Fibroblast of skin of right biceps (primary cell): ENCODE measurements around the gene CSNK2A2.

Experiments used
- DNase-seq: peaks from one replicate; pipeline ENCODE4 v3.0.0-alpha.2; 2013

CSNK2A2 gene

DNA sequence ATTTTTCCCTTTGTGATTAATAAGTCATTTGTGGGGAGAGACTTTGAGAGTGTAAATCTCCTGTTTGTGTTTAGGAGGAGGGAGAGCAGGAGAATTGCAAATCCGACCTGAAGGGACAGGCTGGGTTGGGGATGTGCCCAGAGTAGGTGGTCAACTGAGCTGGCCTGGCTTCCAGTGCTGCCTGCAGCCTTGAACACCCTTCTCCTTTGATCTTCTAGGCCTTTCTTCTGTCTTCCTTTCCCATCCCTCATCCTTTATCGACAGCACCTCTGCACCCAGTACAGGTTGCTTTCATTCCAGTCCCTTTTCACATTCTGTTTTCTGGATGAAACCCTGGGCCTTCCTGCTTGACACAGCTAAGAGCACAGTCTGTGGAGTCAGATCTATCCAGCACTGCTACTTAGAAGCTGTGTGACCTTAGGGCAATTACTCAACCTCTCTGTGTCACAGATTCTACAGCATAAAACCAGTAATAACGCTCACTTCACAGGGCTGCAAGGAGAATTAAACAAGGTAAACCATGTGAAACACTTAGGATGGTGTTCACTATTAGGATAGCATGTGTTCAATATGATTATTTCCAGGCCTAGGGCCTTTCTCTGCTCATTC is 1.0 kb upstream of the CSNK2A2 start:
- DNase-seq, result no peak

DNA sequence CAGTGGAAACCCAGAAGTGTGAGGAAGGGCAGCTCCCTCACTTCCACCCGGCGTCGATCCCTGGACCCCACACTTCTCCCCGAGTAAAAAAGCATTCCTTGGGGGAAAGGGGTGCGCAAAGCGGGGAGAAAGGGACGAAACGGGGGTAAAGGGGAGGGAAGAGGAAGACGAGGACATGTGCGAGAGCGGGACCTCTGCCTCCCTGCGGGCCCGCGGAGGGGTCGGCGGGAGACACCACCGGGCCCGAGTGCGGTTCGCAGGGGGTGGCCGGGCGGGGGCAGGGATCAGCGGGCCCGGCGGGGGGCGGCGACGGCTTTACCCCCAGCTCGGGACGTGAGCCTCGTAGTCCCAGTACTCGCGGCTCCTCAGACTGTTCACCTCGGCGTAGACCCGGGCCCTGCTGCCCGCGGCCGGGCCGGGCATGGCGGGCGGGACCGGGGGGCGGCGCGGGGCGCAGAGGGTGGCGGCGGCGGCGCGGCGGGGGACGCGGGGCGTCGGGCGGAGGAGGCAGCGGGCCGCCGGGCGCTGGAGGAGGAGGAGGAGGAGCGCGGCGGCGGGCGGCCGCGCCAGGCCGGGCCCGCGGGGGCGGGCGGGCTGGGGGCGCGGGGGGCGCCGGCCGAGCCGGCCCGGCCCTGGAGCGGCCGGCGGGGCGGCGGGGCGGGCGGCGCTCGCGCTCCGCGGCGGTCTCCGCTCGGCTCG is 443 bp downstream of the CSNK2A2 start:
- no peak for DNase-seq

DNA sequence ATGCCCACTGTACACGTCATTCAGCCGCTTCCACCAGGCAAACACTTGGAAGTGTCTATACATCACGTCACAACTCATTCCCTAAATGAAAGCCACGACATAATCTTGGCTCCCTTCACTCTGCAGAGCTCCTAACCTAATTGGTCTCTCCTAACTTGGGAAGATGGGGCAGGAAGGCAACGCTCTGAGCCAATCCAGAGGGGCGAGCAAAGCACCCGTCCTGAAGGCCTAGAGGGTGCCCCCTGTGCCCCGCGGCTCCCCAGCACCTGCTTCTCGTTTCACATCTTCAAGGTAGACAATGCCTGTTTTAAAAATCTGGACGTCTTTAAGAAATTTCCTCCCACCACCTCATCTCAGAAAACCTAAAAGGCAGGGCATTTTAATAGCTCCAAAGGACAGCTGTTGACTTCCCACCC is 1.0 kb downstream of the CSNK2A2 start:
- DNase-seq, result peak; percentile 14

DNA sequence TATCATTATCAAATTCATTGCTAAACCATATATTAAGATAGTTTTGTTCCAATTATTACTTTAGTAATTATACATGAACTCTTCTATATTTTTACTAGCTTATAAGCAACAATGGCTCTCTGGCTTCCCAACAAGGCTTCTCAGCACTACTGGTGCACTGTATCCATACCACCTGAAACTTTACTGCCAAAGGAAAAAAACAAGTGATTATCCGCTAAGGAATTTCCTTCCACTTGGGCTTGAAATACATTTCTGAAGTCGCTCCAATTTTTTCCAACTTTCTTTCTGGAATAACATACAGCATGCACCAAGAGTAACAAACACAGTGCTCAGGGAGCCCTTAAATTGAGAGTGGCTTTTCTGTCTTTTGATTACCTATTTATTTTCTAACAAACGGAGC is 2.1 kb downstream of the CSNK2A2 start:
- DNase-seq, result no peak

GRCh38 chr16:58195344-58195743 is 2.6 kb downstream of the CSNK2A2 start:
- no peak for DNase-seq

GRCh38 chr16:58194790-58195189 is 3.1 kb downstream of the CSNK2A2 start:
- DNase-seq, result no peak

DNA sequence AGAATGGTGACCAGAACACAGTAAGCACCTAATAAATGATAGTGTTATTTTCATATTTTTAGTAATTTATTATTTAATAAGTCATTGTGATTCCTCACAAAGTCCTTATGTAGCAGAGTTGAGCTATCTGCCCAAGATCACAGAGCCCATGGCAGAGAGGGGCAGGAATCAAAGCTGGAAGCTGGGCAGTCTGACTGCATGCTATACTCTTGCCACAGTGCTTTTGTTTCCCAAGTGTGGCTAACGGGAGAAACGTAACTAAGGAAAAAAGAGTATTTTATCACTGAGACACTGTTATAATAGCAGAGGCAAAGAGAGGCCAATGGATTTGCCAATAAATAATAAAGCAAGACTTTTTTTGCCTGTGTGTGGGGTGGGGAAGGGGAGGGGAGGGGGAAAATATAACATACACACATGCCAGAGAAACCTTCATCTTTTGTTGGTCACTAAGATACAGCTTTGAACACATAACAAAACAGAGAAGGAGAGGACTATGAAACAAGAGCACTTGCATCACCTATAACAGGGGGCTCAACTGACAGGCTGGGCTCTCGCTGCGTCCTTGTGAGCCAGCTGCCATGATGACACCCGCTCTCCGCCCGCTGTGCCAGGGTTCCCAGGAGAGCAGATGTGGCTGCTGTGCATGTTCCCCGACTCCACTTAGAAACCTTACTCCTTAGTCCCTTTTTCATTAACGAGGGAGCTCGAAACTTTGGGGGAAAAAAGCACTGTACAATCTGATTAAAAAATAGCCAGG is 10.1 kb downstream of the CSNK2A2 start:
- DNase-seq, result no peak

GRCh38 chr16:58187092-58187491 is 10.8 kb downstream of the CSNK2A2 start:
- DNase-seq, result no peak

DNA sequence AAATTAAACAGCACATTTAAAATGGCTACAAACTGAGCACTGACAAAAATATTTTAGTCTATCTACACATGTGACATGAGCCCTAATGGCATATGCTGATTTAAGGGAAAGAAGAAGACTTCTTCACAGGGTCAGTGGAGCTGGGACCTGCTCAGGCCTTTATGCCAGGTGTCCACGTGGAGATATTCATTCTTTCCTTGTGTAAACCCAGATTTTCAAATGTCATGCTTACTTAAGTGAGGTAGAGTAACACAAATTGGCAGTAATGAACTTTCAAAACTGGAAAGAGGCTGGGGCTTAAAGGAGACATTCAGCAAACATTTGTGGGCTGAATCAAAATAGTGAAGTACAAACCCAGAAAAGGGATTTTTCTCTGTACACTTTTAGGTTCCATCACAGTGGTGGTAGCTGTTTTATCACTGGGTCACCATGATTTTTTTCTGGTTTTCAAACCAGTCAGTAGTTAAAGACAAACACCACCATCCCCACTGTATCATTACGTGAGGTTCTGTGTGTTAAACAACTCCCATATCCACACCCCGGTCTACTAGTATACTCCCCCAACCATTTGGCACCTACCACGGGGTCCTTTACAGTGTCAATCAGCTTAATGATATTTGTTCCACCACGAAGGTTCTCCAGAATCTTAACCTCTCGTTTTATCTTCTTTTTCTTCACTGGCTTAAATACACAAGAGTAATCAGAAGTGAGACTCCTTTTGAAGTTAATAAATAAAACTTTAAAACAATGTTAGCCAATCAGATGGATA is 11.5 kb downstream of the CSNK2A2 start:
- DNase-seq, result no peak

DNA sequence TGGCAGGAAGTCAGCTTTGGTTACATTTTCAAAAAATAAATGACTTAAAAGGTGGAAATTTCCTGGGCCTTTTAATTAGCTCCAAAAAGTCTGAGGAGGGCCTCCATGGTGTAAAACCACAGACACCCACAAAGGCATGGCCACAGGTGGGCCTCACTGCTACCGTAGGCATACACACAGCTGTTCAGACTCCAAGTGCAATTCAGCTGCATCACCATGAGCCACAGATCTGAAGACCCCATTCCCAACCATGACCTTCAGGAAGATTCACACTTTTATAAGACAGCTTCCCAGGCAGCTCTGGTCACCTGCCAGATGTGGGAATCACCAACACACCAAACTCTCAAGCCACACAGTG is 20.6 kb downstream of the CSNK2A2 start:
- no peak for DNase-seq

DNA sequence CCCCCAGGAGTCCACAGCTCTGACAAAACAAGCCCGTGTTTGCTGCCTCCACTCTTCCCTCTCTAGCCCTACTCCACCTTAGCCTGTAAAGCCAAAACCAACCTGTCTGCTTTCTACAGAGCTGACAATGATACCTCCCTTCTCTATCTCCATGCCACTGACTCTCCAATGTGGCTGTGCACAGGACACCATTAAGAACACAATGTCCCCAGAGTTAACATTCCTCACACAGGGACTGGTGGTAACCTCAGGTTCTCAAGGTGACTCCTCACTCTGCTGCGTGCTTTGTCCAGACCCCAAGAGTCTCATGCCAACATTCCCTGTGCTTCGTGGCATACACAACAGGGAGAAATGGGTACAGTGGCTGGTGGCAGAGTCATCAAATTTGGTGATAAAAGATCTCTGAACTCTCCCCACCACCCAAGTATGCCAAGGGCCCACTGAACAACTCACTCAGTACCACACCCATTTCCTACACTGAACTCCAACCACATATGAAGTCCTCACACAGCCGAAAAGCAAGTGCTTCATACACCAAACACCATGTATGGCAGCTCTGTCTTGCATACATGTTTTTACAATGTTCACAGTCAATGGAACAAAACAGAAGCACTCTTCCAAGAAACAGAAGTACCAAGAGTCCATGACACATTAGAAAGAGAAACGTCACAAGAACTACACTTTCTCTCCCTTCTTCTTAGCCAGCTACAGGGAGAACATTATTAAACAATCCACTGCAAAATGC is 21.1 kb downstream of the CSNK2A2 start:
- no peak for DNase-seq

GRCh38 chr16:58170223-58170622 is 27.7 kb downstream of the CSNK2A2 start:
- DNase-seq, result no peak

- no peak for DNase-seq
These were observed 37.1 kb downstream of the CSNK2A2 start for GRCh38 chr16:58160855-58161254.

GRCh38 chr16:58158725-58159124 is 39.2 kb downstream of the CSNK2A2 start:
- DNase-seq, result no peak

GRCh38 chr16:58157951-58158540 is 39.9 kb downstream of the CSNK2A2 start:
- DNase-seq, result no peak

DNA sequence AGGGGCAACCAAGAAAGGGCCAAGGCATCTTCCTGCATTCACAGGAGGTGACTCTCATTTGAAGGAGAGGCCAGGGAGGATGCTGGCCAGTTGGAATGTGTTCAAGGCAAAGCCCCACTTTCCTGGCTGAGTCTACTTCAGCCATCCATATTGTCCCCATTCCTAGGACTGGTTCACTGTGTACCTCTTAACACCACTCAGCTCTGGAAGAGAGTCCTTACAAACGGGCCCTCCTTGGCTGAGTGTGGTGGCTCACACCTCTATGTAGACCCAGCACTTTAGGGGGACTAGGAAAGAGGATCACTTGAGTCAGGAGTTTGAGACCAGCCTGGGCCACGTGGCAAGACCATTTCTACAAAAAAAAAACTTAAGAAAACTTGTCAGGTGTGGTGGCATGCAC is 40.7 kb downstream of the CSNK2A2 start:
- no peak for DNase-seq

DNA sequence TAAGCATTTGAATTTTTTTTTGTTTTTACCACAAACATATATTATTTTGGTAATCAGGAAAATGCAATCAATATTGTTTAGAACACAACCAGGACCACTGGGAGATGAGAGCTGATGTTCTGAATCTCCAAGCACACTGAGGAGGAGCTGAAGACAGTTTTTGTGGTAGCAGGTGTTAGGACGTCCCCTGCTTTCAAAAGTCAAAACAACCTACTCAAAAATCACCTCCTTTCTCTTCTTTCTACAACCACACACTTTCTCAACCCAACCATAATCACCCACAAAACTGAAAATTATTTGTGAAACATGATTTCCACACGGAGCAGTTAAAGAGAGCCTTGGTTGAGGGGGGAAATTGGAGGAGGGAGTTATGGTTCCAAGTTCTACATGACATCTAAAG is 42.1 kb downstream of the CSNK2A2 start:
- DNase-seq, result no peak

DNA sequence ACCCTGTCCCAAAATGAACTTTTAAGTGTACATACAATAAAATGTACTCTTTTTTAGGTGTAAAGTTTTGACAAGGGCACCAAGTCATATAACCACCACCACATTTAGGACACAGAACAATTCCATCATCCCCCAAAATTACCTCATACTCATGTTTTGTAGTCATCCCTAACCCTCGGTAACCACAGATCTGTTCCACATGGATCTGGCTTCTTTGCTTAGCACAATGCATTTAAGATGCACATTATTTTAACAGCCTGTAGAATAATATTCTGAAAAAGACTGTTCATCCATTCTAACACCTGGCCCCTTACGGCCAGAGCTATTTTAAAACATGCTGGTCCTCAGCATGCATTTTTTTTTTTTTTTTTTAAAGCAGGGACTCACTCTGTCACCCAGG is 43.6 kb downstream of the CSNK2A2 start:
- DNase-seq, result peak; percentile 12

GRCh38 chr16:58152246-58152868 is 45.5 kb downstream of the CSNK2A2 start:
- peak; percentile 40 for DNase-seq

- DNase-seq, result no peak
These were observed 49.4 kb downstream of the CSNK2A2 start for GRCh38 chr16:58148526-58148925.

- DNase-seq, result no peak
These were observed 49.8 kb downstream of the CSNK2A2 start for GRCh38 chr16:58148099-58148498.

DNA sequence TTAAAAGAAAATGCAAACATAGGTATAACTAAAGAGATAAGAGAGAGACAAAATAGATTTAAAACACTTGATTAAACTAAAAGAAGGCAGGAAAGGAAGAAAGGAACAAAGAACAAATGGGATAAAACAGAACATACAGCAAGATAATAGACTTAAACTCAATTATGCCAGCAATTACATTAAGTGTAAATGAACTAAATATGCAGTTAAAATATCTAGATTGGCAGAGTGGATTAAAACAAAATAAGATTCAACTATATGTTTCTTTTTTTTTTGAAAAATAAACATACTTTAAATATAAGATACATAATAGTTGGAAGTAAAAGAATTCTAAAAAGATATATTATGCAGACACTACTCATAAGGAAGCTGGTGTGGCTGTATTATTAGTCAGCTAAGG is 59.1 kb downstream of the CSNK2A2 start:
- DNase-seq, result no peak
